K562 treated with DMSO at 1 percent for 4 hours (cell line): ENCODE data around the gene TNC. TPM values are rescaled to one million over a fixed set of nuclear protein-coding genes. Genes with fewer than 3 reads are reported as not detected.

Experiments used
- total RNA-seq: library from RNA; unstranded; fragments of 300-600 nt; gene quantifications from 2 replicates; pipeline ENCODE4 v1.2.3, GENCODE V29; 2022; ENCODE audit not compliant: insufficient read depth

The TNC gene
- 0.46 and 0.81 TPM in 2 replicates for total RNA-seq

DNA sequence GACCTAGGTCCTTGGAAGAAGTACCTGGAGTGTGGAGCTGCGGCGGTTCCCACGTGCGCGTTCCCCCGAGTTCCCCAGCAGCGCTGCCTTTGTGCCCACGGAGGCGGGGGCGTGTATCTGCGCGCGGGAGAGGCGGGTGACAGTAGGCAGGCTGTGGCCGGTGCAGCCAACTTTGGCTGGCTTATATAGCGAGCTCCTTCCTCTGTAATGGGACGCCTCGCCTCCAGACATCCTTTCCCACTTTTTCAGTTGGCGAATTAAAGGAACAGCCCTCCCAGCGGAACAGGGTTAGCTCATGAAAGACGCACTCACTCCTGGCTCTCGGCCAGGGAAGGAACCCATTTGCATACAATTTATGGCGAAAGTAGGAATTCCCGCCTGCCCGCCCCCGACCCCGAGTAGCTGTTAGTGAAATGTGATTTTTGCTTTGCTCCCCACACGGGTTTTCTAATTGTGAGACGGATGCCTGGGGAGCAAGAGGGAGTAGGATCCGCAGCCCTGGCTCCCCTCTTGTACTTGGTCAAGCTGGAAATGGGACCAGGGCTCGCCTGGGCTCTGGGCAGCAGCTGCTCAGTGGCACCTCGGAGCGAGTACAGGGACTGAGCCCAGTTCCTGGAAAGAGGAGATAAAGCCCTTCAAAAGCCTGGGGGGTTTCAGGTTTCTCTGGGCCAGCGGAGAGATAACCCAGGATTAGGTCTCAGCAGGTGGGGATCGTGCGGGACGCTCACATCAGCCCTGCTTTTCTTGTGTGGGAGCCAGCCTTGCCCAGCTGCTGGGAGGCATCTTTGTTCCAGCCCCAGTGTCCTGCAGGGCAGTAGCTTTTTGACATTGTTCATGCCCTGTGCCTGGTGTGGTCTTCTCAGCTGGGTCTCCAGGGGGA lies at the start of gene TNC:
TNC (minus strand) TSS at position 159 of the 880 bp plus-strand sequence. CDS start 27,139 bp downstream, outside the sequence.

Other genes with a start within 250 kb of the TNC start
- gene TNFSF8, start 187.6 kb downstream of the TNC start, total RNA-seq: not detected in 2 replicates